A673 (cell line): Measurements from ENCODE around the gene SSH2. TPM values are rescaled to one million over a fixed set of nuclear protein-coding genes. Genes with fewer than 3 reads are reported as not detected.
A peak's percentile ranks its signal among the peaks of the same experiment; 100 is the strongest.

ENCODE experiments used
- BruUV-seq: library from RNA; stranded (reverse); fragments of 400-500 nt; replicated peaks from 2 replicates; lab custom pipeline; 2021; lab: Mats Ljungman, UMichigan
- CTCF ChIA-PET: fragments of 300-600 bp; sonication (Branson Sonifier 250); formaldehyde crosslinking; loops from one replicate; lab custom pipeline; 2022; ENCODE audit warnings: antibody characterized with exemption; lab: Charles Lee
- POLR2A ChIA-PET: fragments of 300-600 bp; sonication (Branson Sonifier 250); formaldehyde crosslinking; loops from one replicate; lab custom pipeline; 2022; ENCODE audit warnings: antibody characterized with exemption; ENCODE audit not compliant: low non-redundant PET; lab: Charles Lee
- DNase-seq: peaks from one replicate; pipeline ENCODE4 v3.0.0-alpha.2; 2015; ENCODE audit warnings: low spot score
- H3K27ac ChIP-seq: fragments of 200-600 bp; sonication (generic); 2 replicates; pipeline ENCODE4 v1.5.1; 2016; ENCODE audit warnings: mixed run types, low read depth, mild to moderate bottlenecking, mixed read lengths, antibody characterized with exemption, low read length; ENCODE audit not compliant: poor library complexity, severe bottlenecking
- H3K27me3 ChIP-seq: fragments of 200-600 bp; sonication (generic); replicated peaks from 2 replicates; pipeline ENCODE4 v1.6.1; 2017; ENCODE audit warnings: mixed run types, low read depth, mild to moderate bottlenecking, mixed read lengths, antibody characterized with exemption, low read length; ENCODE audit not compliant: insufficient read depth, poor library complexity
- H3K36me3 ChIP-seq: fragments of 200-600 bp; sonication (generic); 2 replicates; pipeline ENCODE4 v1.6.1; 2016; ENCODE audit warnings: mixed run types, mild to moderate bottlenecking, mixed read lengths, antibody characterized with exemption, low read length; ENCODE audit not compliant: insufficient read depth, poor library complexity, severe bottlenecking
- H3K4me1 ChIP-seq: fragments of 200-600 bp; sonication (generic); 2 replicates; pipeline ENCODE4 v1.6.1; 2017; ENCODE audit warnings: mixed run types, mild to moderate bottlenecking, mixed read lengths, antibody characterized with exemption, low read length; ENCODE audit not compliant: insufficient read depth, poor library complexity, severe bottlenecking
- H3K4me3 ChIP-seq: fragments of 200-600 bp; sonication (generic); 2 replicates; pipeline ENCODE4 v1.5.1; 2016; ENCODE audit warnings: low read depth, mixed run types, mild to moderate bottlenecking, mixed read lengths, low read length; ENCODE audit not compliant: poor library complexity, severe bottlenecking
- H3K9me3 ChIP-seq: fragments of 200-600 bp; sonication (generic); 2 replicates; pipeline ENCODE4 v1.6.1; 2016; ENCODE audit warnings: mixed run types, low read depth, mild to moderate bottlenecking, mixed read lengths, antibody characterized with exemption, low read length; ENCODE audit not compliant: poor library complexity, severe bottlenecking
- EZH2 ChIP-seq: fragments of 200-600 bp; sonication (generic); IDR thresholded peaks from 2 replicates; pipeline ENCODE4 v1.6.1; 2017; ENCODE audit warnings: borderline replicate concordance, low read depth, mild to moderate bottlenecking, mixed read lengths, antibody characterized with exemption, low read length; ENCODE audit not compliant: poor library complexity, severe bottlenecking
- intact Hi-C: fragments of 100-400 bp; cut with micrococcal nuclease; formaldehyde crosslinking; loops from one replicate; pipeline ENCODE4 v1.10.0; 2022; ENCODE audit not compliant: unreplicated experiment
- total RNA-seq: library from RNA; stranded (reverse); gene quantifications from 2 replicates; pipeline ENCODE4 v1.2.3, GENCODE V29; 2021
- TF ChIP-seq, protein P1 (sequence below): fragments of 300-800, 200-600 bp; sonication (generic); conservative IDR thresholded peaks from 2 replicates; pipeline ENCODE4 v1.5.1; 2017; ENCODE audit warnings: low read depth, mild to moderate bottlenecking, antibody characterized with exemption, low read length, moderate library complexity, mixed read lengths

SSH2 gene
- total RNA-seq, 1 experiment from 2014 or later, result 75.5 TPM

DNA sequence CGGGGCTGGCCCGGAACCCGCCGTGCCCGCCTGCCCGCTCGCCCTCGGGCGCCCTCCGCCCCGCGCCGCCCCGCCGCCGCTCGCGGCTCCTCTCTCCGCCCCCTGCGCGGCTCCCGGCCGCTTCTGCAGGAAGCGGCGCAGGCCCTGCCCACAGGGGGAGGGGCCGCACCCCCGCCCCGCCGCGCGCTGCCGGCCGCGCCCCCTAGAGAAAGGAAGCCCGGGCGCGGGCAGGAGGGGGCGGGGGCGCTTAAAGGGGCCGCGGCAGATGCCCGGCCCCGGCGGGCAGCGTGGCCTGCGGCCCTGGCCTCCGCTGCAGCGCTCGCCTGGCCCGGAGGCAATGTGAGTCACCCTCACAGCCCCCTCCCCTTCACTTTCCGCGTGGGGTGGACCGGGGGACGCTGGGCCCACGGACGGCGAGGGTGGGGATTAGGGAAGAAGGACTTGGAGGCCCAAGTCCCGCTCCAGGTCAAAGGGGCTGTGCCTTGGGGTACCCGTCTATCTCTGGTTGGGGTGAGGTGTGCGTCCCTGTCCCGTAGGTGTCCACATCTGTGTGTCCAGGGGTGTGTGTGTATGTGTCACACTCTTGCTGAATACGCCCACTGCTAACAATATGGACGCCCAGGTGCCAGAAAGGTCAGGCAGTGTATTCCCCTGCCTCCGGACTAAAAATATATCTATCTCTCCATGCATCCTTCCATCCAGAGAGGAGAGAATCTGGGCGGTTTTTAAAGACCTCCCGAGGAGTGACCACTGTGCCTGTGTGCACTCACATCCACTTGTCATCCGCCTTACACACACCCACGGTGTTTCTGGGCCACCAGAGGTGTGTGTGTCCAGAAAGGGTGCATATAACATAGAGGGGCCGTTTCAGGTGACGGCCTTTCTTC lies 340.3 kb downstream of the SSH2 start, which contains the start of gene GIT1:
GIT1 (minus strand) TSS at position 125 of the 887 bp plus-strand sequence. CDS start 270 bp downstream, outside the sequence.
- ChIA-PET POLR2A (no interaction called here), CTCF (interaction anchor here (1.4 to 1.6 kb wide), 2 partner anchors 27 to 441 kb away, joined by 3 to 9 read pairs; no protein-coding TSS in a partner anchor)
- Histone ChIP-seq H3K27me3 (no peaks in the 10 kb centered on the region), H3K36me3 (no peaks in the 10 kb centered on the region), H3K9me3 (no peaks in the 10 kb centered on the region), H3K4me1 (peaks cover 68% of the 10 kb centered on the region), H3K27ac (peak within 1 kb of the TSS; percentile 83), H3K4me3 (peak within 1 kb of the TSS; percentile 97)
- no TSS peak for BruUV-seq
- peak; percentile 95 for DNase-seq
- intact Hi-C loops, result no loop called here
- TF ChIP-seq, protein P1, sequence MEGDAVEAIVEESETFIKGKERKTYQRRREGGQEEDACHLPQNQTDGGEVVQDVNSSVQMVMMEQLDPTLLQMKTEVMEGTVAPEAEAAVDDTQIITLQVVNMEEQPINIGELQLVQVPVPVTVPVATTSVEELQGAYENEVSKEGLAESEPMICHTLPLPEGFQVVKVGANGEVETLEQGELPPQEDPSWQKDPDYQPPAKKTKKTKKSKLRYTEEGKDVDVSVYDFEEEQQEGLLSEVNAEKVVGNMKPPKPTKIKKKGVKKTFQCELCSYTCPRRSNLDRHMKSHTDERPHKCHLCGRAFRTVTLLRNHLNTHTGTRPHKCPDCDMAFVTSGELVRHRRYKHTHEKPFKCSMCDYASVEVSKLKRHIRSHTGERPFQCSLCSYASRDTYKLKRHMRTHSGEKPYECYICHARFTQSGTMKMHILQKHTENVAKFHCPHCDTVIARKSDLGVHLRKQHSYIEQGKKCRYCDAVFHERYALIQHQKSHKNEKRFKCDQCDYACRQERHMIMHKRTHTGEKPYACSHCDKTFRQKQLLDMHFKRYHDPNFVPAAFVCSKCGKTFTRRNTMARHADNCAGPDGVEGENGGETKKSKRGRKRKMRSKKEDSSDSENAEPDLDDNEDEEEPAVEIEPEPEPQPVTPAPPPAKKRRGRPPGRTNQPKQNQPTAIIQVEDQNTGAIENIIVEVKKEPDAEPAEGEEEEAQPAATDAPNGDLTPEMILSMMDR, result no peak
- no peak for TF ChIP-seq EZH2

GRCh38 chr17:29588562-29589411 lies 341.2 kb downstream of the SSH2 start:
- Histone ChIP-seq H3K27me3 (no peaks in the 10 kb centered on the region), H3K36me3 (peaks cover 2% of the 10 kb centered on the region), H3K4me3 (peak overlapping the region; percentile 97), H3K9me3 (no peaks in the 10 kb centered on the region), H3K4me1 (peaks cover 64% of the 10 kb centered on the region), H3K27ac (peak overlapping the region; percentile 83)
- peak; percentile 36 for DNase-seq
- intact Hi-C loops, result no loop called here
- CTCF ChIA-PET, result interaction anchor here (0.6 to 1.4 kb wide), 2 partner anchors 11 to 28 kb away, joined by 3 read pairs; no protein-coding TSS in a partner anchor
- TF ChIP-seq EZH2, result no peak
- POLR2A ChIA-PET, result no interaction called here
- no TSS peak for BruUV-seq

- CTCF ChIA-PET, result interaction anchor here (0.6 to 1.4 kb wide), 2 partner anchors 10 to 29 kb away, joined by 3 read pairs; no protein-coding TSS in a partner anchor
These were observed 341.9 kb downstream of the SSH2 start for GRCh38 chr17:29588017-29588561.

More at GRCh38 chr17:29588017-29588561, 341.9 kb downstream of the SSH2 start:
- TF ChIP-seq, protein P1, result no peak
- no peak for TF ChIP-seq EZH2
- H3K4me1 ChIP-seq, result peaks cover 64% of the 10 kb centered on the region
- H3K9me3 ChIP-seq, result no peaks in the 10 kb centered on the region
- H3K4me3 ChIP-seq, result peak overlapping the region; percentile 97
- no peaks in the 10 kb centered on the region for H3K27me3 ChIP-seq
- BruUV-seq, result no TSS peak
- POLR2A ChIA-PET, result no interaction called here
- intact Hi-C loops, result no loop called here
- H3K36me3 ChIP-seq, result peaks cover 8% of the 10 kb centered on the region
- H3K27ac ChIP-seq, result peak overlapping the region; percentile 83
- no peak for DNase-seq
